Epithelial cell of esophagus (primary cell): ENCODE data around the gene SMARCD3.

ENCODE experiments used
- DNase-seq: peaks from one replicate; pipeline ENCODE4 v3.0.0; 2010; ENCODE audit warnings: low read depth
- H3K4me3 ChIP-seq: 2 replicates; pipeline ENCODE4 v1.5.1; 2011; ENCODE audit warnings: mild to moderate bottlenecking, low read length, control low read depth
- CTCF ChIP-seq: IDR thresholded peaks from 2 replicates; pipeline ENCODE4 v1.5.1; 2011; ENCODE audit warnings: low read depth, mild to moderate bottlenecking, low read length, control low read depth, inconsistent platforms; ENCODE audit not compliant: insufficient read depth; ENCODE audit errors: missing control alignments

SMARCD3 gene

GRCh38 chr7:151207804-151208203 is 40.7 kb downstream of the SMARCD3 start:
- DNase-seq: no peak
- TF ChIP-seq CTCF: no peak
- H3K4me3 ChIP-seq: no peak overlapping the region

GRCh38 chr7:151207315-151207714 is 41.2 kb downstream of the SMARCD3 start:
- H3K4me3 ChIP-seq: no peak overlapping the region
- DNase-seq: no peak
- TF ChIP-seq CTCF: no peak

GRCh38 chr7:151206914-151207313 is 41.6 kb downstream of the SMARCD3 start:
- H3K4me3 ChIP-seq: no peak overlapping the region
- TF ChIP-seq CTCF: no peak
- DNase-seq: no peak

GRCh38 chr7:151205730-151206129 is 42.8 kb downstream of the SMARCD3 start:
- DNase-seq: no peak
- H3K4me3 ChIP-seq: no peak overlapping the region
- TF ChIP-seq CTCF: no peak

- peak; percentile 12 for TF ChIP-seq CTCF
- no peak overlapping the region for H3K4me3 ChIP-seq
- DNase-seq: peak; percentile 14
Observed at GRCh38 chr7:151204383-151205032, 44.0 kb downstream of the SMARCD3 start.

GRCh38 chr7:151202836-151203235 is 45.7 kb downstream of the SMARCD3 start:
- DNase-seq: no peak
- H3K4me3 ChIP-seq: no peak overlapping the region
- no peak for TF ChIP-seq CTCF

GRCh38 chr7:151201751-151202150 is 46.7 kb downstream of the SMARCD3 start:
- H3K4me3 ChIP-seq: no peak overlapping the region
- DNase-seq: no peak
- TF ChIP-seq CTCF: no peak
